Middle frontal gyrus (tissue), 1 donor: Measurements from ENCODE around the gene LRRN2.

Source experiments
- DNase-seq: peaks from one replicate; pipeline ENCODE4 v3.0.0-alpha.2; 2015; ENCODE audit warnings: low spot score; ENCODE audit errors: extremely low spot score

LRRN2 gene

DNA sequence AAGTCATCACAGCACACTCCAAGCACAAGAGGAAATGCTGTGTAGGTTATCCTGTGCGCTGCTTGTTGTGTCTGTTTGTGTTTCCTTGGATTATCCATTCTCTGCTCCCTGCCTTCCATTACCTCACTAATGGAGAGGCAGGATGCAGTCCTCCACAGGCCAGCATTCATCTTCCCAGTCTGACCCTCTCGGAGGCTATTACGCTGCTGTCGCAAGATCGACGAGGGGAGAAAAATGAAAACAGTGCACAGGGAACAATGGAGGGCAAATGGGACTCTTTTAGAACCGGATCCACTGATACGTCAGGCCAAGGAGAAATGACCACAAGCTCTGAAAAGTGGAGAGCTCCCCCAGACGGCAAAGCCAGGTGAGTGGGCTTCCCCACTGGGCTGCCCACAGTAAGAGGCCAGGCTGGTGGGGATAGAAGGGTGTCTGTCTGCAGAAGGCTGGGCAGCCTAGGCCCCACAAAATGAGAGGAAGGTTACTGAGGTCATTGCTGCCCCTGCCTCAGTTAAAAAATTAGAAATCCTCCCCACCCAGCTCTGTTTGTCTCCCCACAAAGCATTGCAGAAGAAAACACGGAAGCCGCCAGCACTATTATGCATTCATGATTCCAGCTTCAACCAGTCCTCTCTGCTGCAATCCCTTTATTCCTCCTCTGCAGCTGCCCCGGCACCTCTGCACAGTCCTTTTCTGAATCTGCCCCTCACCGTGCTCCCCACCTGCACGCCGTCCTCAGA is 21.7 kb downstream of the LRRN2 start:
- DNase-seq = no peak

DNA sequence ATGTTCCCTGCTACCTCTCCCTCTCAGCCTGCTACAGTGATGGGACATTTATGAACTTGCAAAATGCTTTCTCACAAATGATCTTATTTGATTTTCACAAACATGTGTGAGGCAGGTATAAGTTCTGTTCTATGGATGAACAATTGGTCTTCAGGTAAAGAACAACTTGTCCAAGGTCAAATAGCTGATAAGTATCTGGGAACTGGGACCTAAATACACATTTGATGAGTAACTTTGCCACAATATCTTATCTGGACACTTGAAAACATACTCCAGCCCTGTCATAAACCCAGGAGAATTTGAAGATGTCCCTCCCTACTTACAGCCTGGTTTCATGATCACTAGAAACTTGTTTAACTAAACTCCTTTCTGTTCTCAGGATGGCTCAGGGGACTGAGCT is 23.0 kb downstream of the LRRN2 start:
- no peak for DNase-seq

DNA sequence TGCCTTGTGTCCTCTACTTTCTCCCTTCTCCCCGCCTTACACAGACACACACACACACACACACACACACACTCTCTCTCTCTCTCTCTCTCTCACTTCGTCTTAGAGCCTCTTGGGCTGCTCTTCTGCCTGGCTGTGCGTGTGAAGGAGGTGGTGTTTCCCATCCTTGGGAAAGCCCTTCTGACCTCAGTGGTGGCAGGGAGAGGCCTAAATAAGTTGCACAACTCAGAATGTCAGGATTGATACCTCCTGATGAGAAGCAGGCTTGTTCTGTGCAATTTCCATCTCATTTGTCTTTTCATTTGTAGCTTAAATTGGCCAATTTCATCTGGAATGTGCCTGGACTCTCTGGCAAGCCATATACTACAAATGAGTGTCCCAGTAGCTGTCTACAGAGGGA is 25.0 kb downstream of the LRRN2 start:
- DNase-seq = no peak

DNA sequence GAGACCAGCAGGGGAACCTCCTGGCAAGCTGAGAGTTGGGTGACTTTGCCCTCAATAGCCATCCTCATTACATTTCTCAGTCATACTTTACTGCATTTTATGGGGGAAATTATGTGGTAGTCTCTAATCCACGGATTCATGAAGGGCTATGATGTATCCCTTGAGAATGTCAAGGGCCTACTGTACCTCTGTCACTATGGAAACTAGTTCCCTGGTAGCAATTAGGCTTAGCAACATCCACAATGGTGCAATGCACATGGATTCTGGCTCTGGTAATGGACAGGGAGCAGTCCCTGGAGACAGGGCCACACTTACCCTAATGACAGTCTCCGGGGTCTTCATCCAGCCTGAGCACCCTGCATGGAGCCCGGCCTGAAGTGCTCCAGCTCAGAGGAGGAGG is 26.5 kb downstream of the LRRN2 start:
- DNase-seq = no peak

DNA sequence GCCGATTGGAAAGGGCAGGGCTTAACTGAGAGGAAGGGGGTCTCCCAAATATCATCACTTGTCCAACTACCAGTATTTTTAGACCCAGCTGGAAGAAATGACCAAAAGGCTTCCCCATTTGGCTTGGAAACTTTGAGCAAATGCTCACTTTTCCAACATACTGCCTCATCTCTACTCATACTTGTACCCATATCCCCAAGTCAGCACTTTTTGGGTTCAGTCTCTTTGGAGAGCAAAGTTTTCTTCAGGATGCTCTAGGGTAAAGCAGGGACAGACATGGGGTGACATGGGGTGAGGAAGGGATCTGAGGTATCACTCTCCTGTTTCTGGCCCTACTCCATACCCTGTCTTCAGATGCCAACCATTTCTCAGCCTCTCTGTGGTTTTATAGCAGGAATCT is 27.2 kb downstream of the LRRN2 start:
- DNase-seq = no peak

DNA sequence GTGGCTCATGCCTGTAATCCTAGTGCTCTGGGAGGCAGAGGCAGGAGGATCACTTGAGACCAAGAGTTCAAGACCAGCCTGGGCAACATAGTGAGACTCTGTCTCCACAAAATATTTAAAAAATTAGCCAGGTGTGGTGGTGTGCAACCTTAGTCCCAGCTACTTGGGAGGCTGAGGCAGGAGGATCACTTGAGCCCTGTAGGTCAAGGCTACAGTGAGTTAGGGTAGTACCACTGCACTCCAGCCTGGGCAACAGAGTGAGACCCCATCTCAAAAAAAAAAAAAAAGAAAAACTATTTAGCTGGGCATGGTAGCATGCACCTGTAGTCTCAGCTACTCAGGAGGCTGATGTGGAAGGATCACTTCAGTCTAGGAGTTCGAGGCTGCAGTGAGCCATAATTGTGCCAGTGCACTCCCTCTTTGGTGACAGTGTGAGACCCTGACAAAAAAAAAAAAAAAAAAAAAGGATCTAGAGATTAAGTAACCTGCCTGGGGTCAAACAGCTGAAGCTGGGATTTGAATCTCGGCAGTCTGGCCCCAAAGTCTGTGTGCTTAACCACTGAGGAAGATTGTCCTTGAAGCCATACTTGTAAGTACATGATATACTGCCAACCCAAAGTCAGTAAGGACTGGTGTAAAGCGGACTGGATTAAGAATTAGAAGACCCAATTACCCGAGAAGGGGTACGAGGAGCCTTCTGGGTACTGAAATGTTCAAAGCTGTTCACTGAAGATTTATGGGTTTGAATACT is 31.8 kb downstream of the LRRN2 start:
- DNase-seq = no peak

DNA sequence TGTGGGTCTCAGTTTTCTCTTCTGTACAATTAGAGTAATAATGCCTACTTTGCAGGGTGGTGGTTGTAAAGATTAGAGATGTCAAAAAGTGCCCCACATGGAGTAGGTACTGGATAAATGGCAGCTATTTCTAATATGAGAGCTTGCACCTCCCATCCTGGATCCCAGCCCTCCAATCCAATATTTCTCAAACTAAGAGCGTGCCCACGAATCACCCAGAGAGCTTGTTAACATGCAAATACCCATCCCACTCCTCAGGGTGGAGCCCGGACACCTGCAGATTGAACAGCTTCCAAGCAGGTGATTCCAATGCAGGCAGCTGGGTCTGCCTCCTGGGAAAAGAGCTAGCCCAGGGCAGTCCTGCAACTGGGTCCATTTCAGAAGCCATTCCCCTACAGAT is 33.0 kb downstream of the LRRN2 start:
- no peak for DNase-seq

DNA sequence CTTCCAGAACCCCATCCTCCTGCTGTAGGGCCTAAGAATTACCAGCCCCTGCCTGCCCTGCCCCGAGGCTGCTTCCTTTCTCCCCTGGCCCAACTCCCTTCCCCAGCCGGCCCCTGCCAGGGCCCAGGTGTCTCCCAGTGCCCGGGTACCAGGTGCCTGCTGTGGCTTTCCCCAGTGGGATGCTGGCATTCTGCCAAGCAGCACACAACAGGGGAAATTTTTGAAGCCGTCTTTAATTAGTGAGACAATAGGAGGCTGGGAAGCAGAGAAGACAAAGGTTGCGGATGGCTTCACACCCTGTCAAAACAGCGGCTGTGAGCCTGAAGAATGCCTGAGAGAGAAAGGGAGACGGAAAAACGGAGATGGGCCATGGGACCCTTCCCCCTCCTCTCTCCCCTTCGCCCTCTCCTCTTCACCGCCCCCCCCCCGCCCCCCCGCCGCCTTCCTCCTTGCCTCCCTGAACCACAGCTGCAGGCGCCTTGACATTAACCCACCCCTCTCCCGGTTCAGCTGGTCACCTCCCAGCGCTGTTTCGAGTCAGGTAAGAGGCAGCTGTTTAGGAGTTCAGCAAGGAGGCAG is 33.6 kb downstream of the LRRN2 start:
- DNase-seq = no peak

DNA sequence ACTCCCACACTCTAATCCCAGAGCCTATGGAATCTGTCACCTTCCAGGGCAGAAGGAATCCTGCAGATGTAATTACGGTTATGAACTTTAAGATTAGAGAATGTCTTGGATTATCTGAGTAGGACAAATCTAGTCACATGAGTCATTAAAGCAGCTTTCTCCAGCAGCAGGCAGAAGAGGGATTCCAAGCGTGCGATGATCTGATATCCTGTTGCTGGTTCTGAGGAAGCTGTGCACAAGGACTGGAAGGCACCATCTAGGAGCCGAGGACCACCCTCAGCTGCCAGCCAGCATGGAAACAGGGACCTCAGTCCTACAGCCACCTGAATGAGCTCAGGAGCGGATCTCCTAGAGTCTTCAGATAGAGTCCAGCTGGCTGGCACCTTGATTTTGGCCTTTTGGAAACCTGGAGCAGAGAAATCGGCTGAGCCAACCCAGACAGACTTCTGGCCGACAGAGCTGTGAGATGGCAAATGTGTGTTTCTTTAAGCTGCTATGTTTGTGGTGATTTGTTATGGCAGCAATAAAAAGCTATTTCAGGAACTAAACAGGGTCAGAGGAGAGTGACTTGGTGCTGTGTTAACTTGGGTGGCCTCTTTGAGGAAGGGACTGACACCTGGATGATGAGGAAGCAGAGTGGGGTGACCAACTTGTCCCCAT is 34.5 kb downstream of the LRRN2 start:
- no peak for DNase-seq

DNA sequence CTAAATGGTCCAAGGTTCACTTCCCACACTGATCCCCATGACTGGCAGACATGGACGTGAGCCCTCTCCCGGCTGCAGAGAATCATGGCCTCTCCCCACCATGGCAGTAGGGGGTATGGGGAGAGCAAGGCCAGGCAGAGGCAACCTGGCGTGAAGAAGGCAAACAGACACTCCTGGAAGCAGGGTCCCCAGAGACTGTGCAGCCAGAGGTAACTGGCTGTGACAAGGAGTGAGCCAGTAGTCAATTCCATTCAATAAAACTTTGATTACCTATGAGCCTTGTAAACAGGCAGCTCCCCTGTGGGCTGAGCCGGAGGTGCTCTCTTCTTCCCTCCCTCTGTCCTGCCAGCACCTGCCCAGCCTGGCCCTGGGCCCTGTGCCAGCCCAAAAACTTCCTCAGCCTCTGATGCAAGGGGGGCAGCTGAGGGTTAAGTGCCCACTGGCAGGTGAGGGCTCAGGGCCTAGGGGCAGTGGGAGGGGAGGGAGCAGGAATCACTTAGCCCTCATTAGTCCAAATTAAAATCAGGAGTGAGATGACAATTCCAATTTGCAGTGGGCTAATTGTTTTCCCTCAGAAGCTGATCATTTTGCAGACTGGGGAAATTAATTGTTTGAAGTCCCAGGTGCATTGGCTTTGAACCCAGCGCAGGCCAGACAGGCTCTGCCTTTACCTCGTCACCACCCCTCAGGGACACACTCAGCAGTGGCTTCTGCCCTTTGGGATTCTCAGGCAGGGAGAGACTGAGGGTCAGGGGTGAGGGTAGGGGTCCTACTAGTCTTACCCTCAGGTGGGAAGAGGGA is 35.6 kb downstream of the LRRN2 start:
- DNase-seq = no peak

DNA sequence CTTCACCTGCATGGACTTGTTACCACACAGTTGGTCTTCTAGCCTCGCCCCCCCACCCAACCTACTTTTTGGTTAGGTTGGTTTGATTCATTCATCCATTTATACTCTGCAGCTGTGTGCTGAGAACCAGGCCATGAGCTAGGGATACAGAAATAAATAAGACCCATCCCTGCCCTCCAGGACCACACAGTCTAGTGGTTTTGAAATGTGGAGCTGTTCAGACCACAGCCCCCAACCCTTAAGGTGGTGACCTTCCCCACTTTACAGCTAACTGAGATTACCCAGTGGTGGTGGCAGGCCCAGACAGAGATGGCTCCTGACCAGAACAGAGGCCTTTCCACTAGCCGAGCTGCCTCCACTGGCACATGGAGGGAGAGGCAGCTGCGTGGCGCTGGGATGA is 37.0 kb downstream of the LRRN2 start:
- DNase-seq = no peak

DNA sequence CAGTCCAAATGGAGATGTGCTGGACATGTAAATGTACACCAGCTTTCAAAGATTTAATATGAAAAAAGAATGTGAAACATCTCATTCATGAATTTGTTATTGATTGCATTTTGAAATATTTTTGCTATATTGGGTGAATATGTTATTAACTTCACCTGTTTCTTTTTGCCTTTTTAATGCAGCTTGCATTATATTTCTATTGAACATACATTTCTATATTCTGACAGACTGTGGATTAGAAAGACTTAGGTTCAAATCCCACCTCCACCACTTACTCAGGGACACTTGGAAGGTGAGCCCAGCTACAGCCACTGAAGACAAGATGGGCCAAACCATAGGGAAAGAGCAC is 37.8 kb downstream of the LRRN2 start:
- DNase-seq = no peak

DNA sequence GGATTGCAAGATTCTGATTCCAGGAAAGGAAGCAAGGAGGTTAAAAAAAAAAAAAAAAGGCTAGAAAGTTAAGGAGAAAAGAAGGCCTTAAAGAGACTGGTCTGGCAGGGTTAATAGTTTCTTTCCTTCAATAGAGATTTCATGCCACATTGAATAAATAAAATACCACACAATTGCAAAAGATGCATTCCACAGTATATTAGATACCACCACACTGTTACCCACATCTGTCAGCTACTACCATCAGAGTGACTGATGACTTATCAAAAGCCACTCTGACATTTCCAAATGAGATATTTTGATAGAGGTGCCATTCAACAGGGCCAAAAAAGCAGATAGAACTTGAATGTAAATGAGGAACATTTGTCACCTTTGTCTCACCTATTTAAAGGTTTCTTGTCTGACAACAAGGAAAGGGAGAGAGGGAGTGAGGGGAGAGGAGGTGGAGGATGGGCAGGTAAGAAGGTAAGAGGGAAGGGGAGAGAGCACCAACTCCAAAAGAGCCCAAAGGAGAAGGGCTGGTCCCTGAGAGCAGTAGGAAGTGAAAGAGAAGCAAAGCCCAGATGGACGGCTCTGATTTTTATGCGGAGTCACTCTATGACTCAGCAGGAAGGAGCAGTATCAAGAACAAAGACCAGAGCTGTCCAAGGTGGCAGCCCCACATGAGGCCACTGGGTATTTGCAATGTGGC is 38.3 kb downstream of the LRRN2 start:
- no peak for DNase-seq

DNA sequence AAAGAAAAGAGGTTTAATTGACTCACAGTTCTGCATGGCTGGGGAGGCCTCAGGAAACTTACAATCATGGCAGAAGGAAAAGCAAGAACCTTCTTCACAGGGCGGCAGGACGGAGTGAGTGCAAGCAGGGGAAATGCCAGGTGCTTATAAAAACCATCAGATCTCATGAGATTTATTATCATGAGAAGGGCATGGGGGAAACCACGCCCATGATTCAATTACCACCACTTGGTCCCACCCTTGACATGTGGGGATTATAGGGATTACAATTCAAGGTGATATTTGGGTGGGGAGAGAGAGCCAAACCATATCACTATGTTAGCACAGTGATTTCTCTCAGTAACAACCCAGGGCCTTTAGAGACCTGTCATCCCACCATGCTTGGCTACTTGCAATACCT is 39.9 kb downstream of the LRRN2 start:
- no peak for DNase-seq

DNA sequence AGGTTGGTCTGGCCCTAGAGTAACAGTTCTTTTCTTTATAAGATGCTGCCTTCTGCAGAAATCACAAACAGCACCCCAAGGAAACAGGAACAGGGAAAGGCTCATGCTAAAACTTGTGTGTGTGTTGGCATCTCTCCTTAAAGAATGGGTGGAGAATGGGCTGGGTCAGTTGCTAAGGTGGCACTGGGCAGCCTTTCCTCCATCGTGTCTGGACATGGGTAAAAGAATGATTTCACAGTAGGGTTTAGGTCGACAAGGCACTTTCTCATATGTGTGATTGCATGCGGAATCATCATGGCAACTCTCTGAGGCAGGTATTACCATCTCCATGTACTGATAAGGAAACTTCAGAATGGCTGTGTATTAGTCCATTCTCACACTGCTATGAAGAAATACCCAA is 40.3 kb downstream of the LRRN2 start:
- no peak for DNase-seq

DNA sequence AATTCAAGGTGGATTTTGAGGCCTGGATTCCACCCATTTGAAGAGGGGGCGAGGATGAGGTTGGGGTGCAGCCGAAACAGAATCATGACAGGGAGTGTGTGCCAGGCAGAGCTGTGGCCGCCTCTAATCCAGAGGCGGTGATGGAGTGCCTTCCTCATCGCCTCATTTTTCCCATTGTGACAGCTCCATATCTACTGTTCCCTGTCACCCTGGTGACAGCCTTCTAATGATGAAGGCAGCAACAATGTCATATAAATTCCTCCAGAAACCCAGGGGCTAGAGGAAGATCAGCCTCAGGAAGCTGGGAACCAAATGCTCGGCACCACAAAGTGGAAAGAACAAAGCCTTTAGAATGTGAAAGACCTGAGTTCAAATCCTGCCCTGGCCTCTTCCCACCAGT is 42.0 kb downstream of the LRRN2 start:
- no peak for DNase-seq

DNA sequence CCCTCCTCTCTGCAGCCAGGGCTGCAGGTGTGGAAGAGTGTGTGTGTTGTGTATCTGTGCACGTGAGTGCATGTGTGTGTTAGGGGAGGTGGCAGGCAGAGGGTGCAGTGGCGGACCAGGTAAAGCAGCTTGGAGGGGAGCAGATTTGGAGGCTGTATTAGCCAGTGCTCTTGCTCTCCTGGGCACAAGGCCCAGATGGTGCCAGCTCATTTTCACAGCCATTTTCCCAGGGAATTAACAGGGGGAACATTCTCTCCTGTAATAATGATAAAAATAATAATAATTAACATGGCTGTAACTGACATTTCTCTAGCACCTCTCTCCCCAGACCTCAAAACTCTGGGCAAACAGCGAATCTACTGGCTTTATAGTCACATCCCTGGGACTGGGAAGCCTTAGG is 43.6 kb downstream of the LRRN2 start:
- no peak for DNase-seq

DNA sequence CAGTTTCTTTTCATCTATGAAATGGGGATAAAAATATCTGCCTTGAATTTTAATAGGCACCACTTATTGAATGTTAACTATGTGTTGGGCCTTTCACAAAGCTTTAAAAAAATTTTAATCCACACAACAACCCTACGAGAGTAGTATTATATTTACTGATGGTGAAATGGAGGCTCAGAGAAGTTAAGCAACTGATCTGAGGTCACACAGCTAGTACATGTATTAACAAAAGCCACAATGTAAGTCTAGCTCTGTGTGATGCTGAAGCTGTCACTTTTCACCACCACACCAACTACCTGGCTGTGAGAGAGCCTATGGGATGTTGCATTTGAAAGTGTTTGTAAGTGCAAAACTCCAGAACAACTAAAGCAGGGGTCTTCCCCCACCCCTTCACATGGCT is 44.1 kb downstream of the LRRN2 start:
- no peak for DNase-seq

DNA sequence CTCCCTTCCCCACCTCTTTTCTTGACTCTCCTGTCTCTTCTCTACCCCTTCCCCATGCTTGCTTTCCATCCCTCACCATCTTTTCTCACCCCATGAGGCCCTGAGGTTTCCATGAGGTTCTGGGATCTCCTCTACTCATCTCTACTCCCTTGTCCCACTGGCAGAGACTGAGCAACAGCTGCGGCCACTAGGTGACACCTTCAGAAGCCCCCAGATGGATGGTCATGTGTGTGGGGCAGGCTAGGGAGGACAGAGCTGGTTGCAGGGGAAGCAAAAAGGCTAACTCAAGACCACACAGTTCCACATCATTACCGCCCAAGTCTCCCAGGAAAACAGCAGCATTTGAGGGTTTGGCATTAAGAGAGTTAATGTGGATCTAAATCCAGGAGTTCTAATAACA is 45.0 kb downstream of the LRRN2 start:
- no peak for DNase-seq

DNA sequence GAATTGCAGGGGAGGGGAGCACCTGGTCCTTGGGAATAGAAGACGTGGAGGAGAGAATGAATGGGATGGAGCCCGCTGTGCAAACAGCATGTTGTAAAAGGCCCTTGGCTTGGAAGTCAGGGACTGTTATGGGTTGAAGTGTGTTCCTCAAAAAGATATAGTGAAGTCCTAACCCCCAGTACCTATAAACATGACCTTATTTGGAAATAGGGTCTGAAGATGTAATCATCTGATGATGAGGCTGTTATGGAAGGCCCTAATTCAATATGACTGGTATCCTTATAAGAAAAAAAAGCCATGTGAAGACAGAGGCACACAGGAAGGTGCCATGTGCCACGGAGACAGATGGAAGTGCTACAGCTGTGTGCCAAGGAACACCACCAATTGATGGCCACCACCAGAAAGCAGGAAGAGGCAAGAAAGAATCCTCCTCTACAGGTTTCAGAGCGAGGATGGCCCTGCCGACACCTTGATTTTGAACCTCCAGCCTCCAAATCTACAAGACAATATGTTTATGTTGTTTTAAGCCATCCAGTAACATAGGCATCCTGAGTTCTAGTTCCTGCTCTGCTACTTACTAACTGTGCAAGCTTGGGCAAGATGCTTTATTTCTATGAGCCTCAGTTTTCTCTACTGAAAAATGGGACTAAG is 51.2 kb downstream of the LRRN2 start:
- DNase-seq = no peak
